HG02588 (cell line): ENCODE measurements around the gene TMC1.
"Not testable (repeated sequence)": the region's sequence is repeated elsewhere in the genome, so short reads cannot be mapped to it uniquely, and the experiment has no call there.

Source experiments
- ATAC-seq: cut with Tn5 transposase; IDR thresholded peaks from one replicate; pipeline ENCODE4 v1.9.1; 2021; ENCODE audit warnings: mild to moderate bottlenecking, moderate library complexity; ENCODE audit not compliant: unreplicated experiment

The TMC1 gene

DNA sequence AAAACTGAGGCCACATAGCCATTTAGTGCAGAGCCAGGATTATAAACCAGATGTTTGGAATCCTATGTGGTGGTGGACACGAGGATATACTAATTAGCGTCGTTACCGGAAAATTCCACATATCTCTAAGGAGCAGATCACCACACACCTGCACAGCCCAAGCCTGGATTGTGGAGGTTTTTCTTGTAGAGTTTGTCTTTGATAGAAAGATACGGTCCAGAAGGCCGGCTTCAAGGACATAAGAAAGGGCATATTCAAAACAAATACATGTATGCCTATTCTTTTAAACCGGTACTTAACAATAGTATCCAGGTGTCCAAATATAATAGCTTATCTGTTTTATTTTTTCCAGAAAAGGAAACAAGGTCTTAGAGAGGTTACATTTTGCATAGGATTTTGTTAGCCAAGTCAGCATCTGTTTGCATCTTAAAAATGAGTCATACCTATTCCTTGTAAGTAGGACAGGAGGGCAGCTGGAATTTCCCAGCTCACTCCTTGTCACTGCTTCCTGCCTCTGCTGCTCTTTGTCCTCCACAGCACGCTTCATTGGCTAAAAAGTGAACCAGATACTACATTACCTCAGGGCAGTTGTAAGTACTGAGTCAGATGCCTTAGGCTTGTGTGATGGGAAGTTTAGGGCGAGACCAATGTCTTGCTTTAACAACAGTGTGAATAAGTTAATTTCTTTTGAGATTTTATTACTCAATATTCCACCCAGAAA lies 3.6 kb downstream of the TMC1 start:
- peak; percentile 69 for ATAC-seq

DNA sequence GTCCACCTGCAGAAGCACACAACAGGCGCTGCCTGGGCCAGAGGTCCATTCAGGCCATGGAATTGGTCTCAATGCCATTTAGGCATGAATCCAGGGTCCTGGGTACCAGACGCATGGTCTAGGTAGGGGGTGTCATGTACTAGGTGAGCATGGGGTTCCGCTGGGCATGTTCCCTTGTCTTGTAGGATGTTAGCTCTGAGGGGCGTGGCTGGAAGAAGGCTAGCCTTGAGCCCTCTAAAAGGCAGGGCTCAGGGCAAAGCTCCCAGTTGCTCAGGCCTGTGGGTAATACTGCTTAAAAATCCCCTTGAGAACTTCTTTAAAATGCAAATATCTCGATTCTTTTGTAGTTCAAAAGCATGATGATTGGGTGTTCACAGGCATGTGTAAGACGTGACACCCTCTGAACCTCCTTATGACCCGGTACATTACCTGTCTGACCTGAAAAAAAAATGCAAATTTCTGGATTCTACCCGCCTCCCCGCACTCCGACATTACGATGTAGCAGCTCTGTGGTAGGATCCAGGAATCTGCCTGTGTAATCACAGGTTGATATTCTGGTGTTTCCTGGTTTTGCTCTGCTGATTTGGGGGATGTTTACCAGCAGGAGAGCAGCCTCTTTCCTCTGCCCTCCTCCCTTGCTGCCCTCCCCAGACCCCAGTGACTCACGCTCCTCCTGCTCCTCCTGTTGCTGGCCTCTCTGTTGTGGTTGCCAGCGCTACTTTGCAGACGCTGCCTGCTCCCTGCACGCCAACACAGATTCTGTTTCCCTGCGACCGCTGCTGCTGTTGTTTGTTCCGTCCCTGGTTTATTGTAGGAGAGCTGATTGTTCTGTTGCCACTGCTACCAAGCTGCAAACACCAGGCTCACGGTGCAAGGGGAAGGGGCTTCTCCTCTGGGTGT lies 5.7 kb downstream of the TMC1 start:
- ATAC-seq, result peak; percentile 45

DNA sequence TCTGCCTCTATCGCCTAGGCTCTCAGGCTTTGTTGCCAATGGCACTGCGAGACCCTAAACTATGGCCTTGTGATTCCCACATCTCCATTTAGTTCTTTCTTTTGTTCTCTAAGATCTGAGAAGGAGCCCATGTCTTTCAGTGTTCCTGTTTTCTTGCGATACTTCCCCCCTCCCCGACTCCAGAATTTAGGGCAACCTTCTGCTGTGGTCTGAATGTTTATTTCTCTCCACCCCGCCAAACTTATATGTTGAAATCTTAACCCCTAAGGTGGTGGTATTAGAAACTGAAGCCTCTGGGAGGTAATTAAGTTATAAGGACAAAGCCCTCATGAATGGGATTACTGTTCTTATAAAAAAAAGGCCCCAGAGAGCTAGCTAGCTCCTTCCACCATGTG lies 6.4 kb downstream of the TMC1 start:
- ATAC-seq, result no peak

DNA sequence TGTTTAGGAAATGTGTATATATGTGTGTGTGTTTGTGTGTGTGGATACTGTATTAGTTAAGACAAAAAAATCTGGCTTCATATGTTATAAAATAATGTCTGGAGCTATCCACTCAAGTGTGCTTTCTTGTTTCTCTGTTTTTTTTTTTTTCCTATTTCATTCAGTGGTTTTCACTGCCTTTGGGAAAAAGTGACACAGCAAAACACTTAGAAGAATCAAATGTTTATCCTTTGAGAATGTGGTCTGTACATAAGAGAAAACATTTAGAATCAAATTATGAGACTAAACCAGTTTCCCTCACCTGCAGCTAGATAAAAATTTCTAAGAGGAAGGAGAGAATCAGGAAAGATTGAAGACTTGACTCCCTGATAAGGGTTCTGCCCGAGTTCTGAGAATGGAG lies 8.1 kb downstream of the TMC1 start:
- ATAC-seq, result no peak

DNA sequence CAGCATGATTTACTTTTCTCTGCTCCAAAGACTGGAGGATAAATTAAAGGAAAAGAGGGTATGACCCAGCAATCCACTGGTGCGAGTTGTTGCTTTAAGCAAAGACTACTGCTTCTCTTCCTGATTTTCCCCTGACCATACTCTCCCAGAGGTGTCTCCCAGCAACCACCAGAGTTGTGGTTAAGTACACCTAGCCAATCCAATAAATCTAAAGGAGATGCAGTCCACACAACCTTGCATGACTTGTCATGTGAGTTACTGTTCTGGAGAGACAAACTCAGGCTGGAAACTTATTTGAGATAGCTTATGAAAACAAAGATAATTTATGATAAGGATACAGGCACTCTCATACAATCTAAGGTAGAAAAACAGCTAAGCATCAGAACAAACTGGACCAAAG lies 11.9 kb downstream of the TMC1 start:
- no peak for ATAC-seq

DNA sequence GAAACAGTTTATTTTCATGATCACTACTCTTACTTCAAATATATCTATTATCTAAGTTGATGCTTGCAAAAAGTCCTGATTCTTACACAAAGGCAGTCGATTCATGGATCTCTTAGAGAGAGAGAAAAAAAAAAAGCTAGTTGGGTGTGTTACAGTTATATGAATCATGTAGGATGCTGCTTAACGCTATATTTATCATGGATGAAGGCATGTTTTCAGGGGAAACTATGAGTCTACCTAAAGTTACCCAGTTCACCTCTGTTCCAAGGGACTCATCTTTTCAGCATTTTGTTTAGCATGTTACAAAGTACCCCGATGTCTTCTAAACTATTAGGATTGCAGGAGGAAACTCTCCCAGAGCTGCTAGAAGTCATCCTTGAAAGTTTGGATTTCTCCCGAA lies 13.5 kb downstream of the TMC1 start:
- no peak for ATAC-seq

DNA sequence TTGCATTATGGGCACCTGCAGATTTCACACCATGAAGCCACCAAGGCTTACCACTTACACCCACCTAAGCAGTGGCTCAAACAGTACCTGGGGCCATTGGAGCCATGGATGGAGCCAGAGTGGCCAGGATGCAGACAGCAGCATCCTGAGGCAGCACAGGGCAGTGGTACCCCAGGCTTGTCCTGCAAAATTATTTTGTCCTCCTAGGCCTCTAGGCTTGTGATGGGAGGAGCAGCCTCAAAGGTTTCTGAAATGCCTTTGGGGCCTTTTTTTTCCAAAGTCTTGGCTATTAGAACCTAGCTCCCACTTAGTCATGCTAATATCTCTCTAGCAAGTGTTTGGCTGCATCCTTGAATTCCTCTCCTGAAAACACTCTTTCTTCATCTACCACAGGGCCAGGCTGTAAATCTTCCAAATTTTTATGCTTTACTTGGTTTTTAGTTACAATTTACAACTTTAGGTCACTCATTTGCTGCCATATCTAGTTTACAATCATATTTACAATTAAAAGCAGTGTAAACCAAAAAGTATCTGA lies 15.7 kb downstream of the TMC1 start:
- no peak for ATAC-seq

DNA sequence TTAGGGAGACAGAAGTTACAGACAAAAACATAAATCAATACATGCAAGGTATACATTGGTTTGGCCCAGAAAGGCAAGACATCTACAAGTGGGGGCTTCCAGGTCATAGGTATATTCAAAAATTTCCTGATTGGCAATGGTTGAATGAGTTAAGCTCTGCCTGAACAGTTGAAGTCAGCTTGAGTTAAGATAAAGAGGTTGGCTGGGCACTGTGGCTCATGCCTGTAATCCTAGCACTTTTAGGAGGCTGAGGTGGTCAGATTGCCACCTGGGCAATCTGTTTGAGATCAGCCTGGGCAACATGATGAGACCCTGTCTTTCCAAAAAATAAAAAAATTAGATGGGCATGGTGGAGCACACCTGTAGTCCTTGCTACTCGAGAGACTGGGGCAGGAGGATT lies 16.3 kb downstream of the TMC1 start:
- no peak for ATAC-seq

DNA sequence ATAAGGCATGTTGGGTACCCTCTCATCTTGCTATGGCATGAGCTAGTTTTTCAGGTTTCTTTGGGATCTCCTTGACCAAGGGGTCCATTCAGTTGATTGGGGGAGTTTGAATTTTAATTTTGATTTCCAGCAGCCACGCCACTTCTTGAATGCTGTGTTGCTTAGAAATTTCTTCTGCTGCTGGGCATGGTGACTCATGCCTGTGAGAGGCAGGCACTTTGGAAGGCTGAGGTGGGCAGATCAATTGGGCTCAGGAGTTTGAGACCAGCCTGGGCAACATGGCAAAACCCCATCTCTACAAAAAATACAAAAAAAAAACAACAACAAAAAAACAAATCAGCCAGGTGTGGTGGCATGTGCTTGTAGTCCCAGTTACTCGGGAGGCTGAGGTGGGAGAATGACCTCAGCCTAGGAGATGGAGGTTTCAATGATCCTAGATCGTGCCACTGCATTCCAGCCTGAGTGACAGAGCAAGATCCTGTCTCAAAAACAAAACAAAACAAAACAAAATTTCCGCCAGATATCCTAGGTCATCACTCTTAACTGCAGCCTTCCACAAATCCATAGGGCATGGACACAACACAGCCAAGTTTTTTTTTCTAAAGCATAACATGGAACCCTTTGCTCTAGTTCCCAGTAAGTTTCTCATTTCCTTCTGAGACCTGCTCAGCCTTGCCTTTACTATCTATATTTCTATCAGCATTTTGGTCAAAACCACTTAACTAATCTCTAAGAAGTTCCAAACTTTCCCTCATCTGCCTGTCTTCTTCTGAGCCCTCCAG lies 17.7 kb downstream of the TMC1 start:
- no peak for ATAC-seq

DNA sequence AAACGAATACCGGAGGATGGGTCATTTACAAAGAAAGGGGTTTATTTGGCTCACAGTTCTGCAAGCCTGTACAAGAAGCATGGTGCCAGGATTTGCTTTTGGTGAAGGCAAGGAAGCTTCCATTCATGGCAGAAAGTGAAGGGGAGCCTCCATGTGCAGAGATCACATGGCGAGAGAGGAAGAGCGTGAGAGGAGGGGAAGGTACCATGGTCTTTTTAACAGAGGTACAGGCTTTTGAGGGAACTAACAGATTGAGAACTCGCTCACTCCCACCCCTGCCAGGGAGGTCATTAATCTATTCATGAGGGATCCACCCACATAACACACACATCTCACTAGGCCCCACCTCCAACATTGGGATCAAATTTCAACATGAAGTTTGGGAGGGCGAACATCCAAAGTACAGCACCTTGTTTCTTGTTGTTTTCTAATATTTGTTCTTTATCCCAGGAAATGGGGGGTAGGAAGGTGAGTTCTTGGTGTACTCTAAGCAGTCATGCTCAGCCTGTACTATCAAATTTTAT lies 18.5 kb downstream of the TMC1 start:
- no peak for ATAC-seq

DNA sequence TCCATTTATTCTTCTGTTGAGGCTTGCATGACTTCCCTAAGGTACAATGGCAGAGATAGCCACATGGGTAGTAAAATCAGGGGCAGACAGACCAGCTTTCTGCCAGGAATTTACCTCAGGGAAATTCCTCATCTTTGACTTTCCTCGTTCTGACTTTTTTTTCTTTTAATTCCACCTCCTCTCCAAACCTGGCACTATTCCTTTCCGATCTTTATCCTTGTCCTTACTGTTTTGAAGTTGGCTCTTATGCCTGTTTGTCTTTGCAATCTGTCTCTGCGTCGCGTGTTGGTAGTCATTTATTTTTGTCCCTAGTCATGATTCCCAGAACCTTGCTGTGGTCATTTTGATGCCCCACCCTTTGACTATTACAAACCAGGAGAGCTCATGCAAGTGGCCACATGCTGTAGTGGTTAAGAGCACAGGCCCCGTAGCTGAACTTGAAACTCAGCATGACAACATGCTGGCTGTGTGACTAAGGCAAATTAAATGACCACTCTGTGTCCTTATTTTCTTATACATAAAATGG lies 19.0 kb downstream of the TMC1 start:
- ATAC-seq, result no peak

DNA sequence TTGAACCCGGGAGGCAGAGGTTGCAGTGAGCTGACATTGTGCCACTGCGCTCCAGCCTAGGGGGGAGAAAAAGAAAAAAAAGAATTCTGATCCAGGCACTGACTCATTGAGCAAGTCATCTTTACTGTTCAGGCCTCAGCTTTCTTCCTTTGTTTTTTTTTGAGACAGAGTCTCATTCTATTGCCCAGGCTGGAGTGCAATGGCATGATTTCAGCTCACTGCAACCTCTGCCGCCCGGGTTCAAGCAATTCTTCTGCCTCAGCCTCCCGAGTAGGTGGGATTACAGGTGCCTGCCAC lies 21.1 kb downstream of the TMC1 start:
- not testable (repeated sequence) for ATAC-seq

DNA sequence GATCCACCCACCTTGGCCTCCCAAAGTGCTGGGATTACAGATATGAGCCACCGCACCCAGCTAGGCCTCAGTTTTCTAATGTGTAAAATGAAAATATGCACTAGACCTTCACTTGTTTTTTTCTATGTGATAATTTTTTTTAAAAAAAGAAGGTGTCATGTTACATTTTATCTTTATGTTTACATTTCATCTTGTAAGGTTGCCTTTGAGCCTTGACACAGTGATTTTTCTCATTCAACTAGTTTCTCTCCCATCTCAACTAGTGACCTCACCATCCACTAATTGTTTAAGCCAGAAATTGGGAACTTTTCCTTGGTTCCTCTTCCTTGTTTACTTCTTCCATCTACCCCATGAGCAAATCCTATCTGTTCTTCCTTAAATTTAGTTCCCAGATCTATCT lies 21.5 kb downstream of the TMC1 start:
- no peak for ATAC-seq

DNA sequence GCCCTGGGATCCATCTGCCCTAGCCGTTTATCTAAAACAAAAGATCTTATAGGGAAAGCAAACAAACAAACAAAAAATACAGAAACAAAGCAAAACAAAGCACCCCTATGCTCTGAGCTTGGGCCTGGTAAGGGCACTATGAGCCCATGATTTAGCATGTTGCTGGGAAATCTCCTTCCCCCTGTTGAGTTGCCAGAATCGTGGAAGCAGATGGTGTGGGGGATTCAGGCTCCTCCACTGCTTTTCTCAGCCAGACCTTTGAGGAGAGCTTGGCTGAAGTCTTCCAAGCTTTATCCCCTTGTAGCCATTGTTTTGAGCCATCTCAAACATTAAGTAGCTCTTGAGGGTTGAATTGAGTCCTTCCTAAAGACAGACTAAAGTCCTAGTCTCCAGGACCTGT lies 29.9 kb downstream of the TMC1 start:
- no peak for ATAC-seq

DNA sequence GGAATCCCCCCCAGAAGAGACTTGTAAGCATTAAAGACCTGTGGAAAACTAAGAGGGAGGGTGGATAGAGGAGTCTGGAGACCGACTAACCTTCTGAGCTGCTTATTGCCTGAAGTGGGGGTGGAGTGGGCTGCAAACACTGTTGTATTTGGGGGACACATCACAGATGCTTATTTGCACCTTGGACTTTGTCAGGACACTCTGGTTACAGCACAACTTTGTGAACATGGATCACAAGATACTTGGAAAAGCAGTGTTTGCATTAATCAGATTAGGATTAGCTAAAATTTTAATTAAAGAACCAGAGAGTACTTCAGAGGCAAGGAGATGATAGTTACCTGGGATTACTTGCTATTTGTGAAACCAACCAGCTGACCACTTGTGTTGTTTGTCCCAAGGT lies 30.9 kb downstream of the TMC1 start:
- ATAC-seq, result no peak

DNA sequence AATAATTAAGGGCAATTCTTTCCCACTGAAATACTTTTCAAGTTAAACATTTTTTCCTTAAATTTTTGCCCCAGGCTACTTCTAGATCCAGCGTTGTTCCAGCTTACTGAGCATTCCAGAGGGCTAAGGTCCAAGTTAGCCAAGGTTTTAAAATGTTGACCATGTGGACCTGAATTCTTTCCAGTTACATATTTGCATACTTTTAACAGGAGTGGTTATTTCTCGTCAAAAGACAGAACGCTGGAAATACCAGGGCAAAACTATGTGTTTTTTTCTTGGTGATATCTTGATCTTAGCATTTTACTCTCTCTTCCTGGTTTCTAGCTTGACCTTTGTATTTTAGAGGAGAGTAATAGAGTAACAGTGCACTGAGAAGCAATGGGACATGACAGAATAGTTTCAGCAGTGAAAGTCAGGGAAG lies 32.8 kb downstream of the TMC1 start:
- ATAC-seq, result no peak

DNA sequence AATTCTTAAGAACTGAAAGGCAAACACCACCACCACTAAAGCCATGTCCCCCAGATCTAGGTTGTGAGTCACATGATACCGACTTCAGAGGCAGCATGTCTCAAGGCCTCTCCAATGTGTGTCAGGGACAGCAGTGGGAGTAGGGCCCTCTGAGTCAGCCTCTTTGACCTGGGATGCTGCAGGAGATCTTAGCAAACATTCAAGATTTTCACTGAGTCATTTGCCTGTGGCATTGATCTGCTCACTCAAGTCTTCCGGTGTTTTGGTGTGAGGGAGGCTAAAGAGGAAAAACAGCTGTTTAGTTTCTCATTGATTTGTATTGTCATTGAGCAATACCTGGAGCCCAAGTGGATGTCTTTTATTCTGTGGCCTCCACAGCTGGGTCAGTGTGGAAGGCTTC lies 36.1 kb downstream of the TMC1 start:
- ATAC-seq, result no peak

DNA sequence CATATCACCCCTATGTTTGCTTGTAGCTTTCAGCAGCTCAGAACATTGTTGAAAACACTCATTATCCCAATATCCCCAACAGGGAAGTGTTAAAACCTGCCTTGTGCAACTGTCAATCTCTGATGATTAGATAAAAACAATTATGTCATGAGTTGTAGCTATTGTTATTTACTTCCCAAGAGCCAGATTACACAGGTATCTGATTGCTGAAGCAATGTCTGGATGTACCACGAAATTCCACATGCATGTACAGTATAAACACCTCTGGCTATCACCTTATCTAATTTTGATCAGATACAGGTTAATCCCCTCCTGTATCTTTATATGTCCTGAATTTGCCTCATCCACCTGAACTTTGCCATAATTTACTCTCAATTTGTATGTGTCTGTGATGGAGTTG lies 38.7 kb downstream of the TMC1 start:
- ATAC-seq, result no peak

DNA sequence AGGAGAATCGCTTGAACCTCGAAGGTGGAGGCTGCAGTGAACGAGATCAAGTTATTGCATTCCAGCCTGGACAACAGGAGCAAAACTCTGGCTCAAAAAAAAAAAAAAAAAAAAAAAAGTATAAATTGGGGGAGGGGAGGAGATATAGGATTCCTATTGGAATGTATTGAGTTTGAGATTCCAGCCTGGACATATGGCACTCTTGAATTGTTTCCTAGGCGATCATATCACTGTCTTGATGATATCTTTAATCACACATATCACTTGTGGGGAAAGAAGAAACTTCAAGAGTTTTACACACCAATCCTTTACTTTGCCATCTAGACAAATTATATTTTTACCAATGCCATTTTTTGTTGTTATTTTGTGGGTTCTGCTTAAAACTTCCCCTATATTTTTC lies 42.4 kb downstream of the TMC1 start:
- ATAC-seq, result no peak

DNA sequence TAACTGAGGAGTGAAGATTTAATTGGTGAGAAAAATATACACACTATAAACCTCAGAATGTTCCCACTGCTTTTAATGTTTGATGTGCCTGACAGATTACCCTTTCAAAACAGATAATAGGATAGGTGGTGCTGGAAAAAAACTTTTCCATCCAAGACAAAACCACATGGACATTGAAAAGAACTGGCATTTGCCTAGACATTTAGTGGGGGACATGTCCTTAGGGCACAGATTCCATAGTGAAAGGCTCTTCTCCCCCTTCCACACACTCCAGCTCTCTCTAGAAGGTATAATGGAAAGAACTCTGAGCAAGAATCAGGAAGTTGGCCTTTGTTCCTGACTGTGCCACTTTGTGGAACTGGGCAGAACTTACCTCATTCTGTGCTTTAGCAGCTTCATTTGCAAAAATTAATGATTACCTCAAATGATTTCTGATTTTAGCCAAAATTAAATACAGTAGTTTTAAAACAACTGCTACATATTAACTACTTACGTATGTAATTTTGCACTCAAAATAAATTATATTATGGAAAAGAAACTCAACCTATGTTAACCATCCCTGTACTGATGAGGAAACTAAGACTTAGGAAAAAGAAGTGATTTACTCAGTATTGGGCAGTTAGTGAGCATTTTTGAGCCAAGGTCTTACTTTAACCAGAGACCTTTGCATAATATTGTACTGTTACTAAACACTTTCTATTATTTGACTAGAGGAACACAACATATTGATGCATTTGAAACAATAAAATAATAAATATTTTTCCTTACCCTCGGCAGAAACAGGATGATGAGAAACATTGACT lies 43.3 kb downstream of the TMC1 start:
- ATAC-seq, result no peak
